Prostate gland (tissue), 2 donors: ENCODE data around the gene FAM83G. TPM values are rescaled to one million over a fixed set of nuclear protein-coding genes. Genes with fewer than 3 reads are reported as not detected.

Source experiments
- DNase-seq: peaks from one replicate; pipeline ENCODE4 v3.0.0-alpha.2; 2019; ENCODE audit warnings: low spot score
- H3K27ac ChIP-seq, 2 donors: fragments of 200-600 bp; sonication (generic); 2 replicates each; pipeline ENCODE4 v1.5.1; 2017 to 2019
- H3K27me3 ChIP-seq: fragments of 200-600 bp; sonication (generic); replicated peaks from 2 replicates; pipeline ENCODE4 v1.5.1; 2019; ENCODE audit not compliant: insufficient read depth
- H3K36me3 ChIP-seq, 2 donors: fragments of 200-600 bp; sonication (generic); 1 replicate in 1 of 2; 2 replicates in 1 of 2; pipeline versions ENCODE4 v1.5.1 to v1.8.1; 2017 to 2019
- H3K4me1 ChIP-seq: fragments of 200-600 bp; sonication (generic); replicated peaks from 2 replicates; pipeline ENCODE4 v1.5.1; 2019
- H3K4me3 ChIP-seq, 2 donors: fragments of 200-600 bp; sonication (generic); 2 replicates each; pipeline ENCODE4 v1.5.1; 2017 to 2019
- H3K9me3 ChIP-seq: fragments of 200-600 bp; sonication (generic); 2 replicates; pipeline ENCODE4 v1.5.1; 2017
- POLR2A ChIP-seq: fragments of 450-650 bp; IDR thresholded peaks from one replicate; pipeline ENCODE4 v1.6.1; 2016; ENCODE audit warnings: antibody characterized with exemption, mild to moderate bottlenecking
- POLR2AphosphoS5 ChIP-seq: sonication (generic); formaldehyde crosslinking; IDR thresholded peaks from one replicate; pipeline ENCODE4 v1.6.1; 2017; ENCODE audit warnings: antibody characterized with exemption
- WGBS: methylation state at CpG from one replicate; pipeline ENCODE4 v1.1.5; 2018; 5-methylcytosine and 5-hydroxymethylcytosine counted together
- intact Hi-C: fragments of 100-400 bp; cut with DNase I; formaldehyde crosslinking; loops from one replicate; pipeline ENCODE4 v1.14.2; 2022
- total RNA-seq, 2 donors: library from RNA; depleted of rRNA; stranded (reverse); fragments of >200 nt; gene quantifications; one replicate each; pipeline ENCODE4 v1.1.0, GENCODE V29; 2016
- TF ChIP-seq, protein P1 (sequence below), 4 experiments: fragments of 200-600 bp in 2 of 4; fragments of 450-650 bp in 2 of 4; sonication (generic) in 2 of 4; IDR thresholded peaks; 1 replicate in 3 of 4; 2 replicates in 1 of 4; pipeline ENCODE4 v1.5.1; 2016 to 2019; ENCODE audit warnings: antibody characterized with exemption in 4 of 4, mild to moderate bottlenecking in 2 of 4, moderate library complexity in 2 of 4

The FAM83G gene
- total RNA-seq, 2 donors from 2014 or later, result 7.3 to 9.5 TPM

- Histone ChIP-seq H3K27me3 (no peaks in the 10 kb centered on the region), H3K4me3 (no peak overlapping the region), H3K27ac (no peak overlapping the region), H3K36me3 (no peaks in the 10 kb centered on the region), H3K4me1 (no peaks in the 10 kb centered on the region), H3K9me3 (no peaks in the 10 kb centered on the region)
- no peak for TF ChIP-seq POLR2AphosphoS5
- TF ChIP-seq, protein P1, sequence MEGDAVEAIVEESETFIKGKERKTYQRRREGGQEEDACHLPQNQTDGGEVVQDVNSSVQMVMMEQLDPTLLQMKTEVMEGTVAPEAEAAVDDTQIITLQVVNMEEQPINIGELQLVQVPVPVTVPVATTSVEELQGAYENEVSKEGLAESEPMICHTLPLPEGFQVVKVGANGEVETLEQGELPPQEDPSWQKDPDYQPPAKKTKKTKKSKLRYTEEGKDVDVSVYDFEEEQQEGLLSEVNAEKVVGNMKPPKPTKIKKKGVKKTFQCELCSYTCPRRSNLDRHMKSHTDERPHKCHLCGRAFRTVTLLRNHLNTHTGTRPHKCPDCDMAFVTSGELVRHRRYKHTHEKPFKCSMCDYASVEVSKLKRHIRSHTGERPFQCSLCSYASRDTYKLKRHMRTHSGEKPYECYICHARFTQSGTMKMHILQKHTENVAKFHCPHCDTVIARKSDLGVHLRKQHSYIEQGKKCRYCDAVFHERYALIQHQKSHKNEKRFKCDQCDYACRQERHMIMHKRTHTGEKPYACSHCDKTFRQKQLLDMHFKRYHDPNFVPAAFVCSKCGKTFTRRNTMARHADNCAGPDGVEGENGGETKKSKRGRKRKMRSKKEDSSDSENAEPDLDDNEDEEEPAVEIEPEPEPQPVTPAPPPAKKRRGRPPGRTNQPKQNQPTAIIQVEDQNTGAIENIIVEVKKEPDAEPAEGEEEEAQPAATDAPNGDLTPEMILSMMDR (IDR thresholded peaks at IDR 0.05), result no peak
- no peak for TF ChIP-seq POLR2A
- intact Hi-C loops, result loop anchor here (5.0 kb wide), 1 partner anchor 38 kb away; the partner anchor contains the start of gene FAM83G
- no peak for DNase-seq
- 89% methylated on average over 9 of the region's 9 CpGs for WGBS
Measured at GRCh38 chr17:18964018-18964351, 40.6 kb downstream of the FAM83G start.

DNA sequence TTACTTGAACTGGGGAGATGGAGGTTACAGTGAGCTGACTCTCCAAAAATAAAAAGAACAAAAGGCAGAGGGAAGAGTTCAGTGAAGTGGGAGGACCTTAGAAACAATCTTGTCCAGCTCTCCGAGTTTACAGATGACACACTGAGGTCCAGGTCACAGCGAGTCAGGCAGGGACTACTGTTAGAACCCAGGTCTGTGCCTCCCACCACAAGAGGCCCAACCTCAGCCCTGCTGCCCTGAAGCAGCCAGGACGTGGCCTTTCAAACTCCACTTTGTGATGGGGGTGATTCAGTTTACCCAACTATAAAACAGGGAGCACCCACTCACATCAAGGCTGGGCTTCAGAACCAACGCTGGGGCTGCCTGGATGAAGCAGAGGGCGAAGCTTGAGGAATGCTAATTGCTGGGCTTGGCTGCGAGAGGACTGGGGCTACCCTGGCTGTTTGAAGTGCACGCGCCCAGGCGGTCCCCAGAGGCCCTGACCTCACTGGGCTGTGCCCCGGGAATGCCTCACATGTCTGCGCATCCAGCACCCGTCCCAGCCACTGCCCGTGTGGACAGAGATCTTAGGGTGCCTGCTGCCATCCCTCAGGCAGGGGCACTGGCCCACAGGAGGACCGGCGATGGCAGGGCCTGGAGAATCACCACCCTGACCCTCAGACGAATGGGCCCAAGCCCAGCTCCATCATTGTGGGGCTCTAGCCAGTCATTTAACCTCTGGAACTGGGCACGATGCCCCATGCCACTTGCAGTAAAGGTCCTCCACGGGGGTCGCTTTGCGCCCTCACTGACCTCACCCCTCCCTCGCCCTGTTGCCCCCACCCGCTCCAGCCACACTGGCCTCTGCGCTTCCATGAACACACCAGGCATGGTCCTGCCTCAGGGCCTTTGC, 41.2 kb downstream of the FAM83G start:
- TF ChIP-seq, protein P1 (IDR thresholded peaks at IDR 0.05), result no peak
- TF ChIP-seq POLR2A, result no peak
- TF ChIP-seq POLR2AphosphoS5, result no peak
- DNase-seq, result no peak
- Histone ChIP-seq H3K4me1 (no peaks in the 10 kb centered on the region), H3K4me3 (no peak overlapping the region), H3K9me3 (no peaks in the 10 kb centered on the region), H3K36me3 (no peaks in the 10 kb centered on the region), H3K27ac (no peak overlapping the region), H3K27me3 (no peaks in the 10 kb centered on the region)
- WGBS, result 90% methylated on average over 23 of the region's 23 CpGs
- intact Hi-C loops, result loop anchor here (5.0 kb wide), 1 partner anchor 39 kb away; the partner anchor contains the start of gene FAM83G

DNA sequence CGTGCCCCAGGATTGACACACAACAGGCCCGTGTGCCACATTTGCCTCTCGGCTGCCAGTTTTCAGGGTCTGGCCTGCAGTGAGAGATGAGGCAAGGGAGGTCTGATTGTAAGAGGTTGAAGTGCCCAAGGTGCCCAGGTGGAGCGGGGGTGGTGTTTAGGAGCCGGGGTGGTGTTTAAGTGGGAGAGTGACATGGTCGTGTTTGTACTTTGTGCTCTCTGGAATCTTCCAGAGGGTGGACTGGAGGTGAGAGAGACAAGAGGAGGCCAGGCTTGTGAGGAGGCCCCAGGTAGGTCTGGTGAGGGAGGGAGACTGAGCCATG, 42.1 kb downstream of the FAM83G start:
- intact Hi-C loops, result loop anchor here (5.0 kb wide), 1 partner anchor 40 kb away; the partner anchor contains the start of gene FAM83G

DNA sequence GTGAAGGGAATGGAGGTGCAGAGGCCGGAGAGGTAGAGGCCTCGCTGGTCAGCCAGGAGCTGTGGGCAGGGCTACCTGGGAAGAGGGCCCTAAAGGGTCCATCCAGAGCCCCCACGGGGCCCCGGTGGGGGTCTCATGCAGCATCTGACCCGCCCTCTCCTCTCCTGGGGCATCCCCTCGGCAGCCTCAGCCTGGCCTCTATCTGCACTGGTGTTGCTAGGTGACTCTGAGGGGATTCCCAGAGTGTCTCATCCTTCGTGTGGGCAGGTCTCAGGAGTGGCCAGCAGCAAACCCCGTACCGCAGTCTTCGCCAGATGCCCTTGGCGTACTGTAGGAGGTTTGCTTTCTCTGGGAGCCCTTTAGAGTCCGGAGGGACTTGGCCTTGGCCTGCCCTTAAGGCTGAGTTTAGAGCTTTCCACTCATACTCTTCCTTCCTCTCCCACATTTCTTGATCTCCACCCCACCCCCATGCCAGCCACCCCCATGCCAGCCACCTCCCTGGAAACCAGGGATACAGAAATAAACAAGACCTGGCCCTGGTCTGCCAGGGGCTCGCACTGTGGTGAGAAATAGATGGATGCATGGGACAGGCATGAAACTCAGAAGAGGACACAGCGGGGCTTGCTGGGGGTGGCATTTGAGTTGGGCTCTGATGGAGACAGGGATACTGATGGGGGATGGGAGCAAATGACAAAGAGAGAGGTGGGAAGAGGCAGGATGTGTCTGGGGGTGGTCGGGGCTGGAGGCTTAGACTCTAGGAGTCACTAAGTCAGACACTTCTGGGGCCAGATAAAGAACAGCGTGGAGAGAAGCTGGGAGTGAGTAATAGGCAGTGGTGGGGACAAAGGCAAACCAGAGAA, 42.7 kb downstream of the FAM83G start:
- Histone ChIP-seq H3K27ac (no peak overlapping the region), H3K4me1 (no peaks in the 10 kb centered on the region), H3K27me3 (no peaks in the 10 kb centered on the region), H3K36me3 (no peaks in the 10 kb centered on the region), H3K4me3 (no peak overlapping the region), H3K9me3 (no peaks in the 10 kb centered on the region)
- no peak for DNase-seq
- WGBS, result 87% methylated on average over 16 of the region's 16 CpGs
- intact Hi-C loops, result loop anchor here (5.0 kb wide), 1 partner anchor 40 kb away; the partner anchor contains the start of gene FAM83G
- no peak for TF ChIP-seq POLR2AphosphoS5
- no peak for TF ChIP-seq POLR2A
- TF ChIP-seq, protein P1 (IDR thresholded peaks at IDR 0.05), result no peak

More for the DNA sequence above, 42.1 kb downstream of the FAM83G start:
- Histone ChIP-seq H3K36me3 (no peaks in the 10 kb centered on the region), H3K27me3 (no peaks in the 10 kb centered on the region), H3K27ac (no peak overlapping the region), H3K9me3 (no peaks in the 10 kb centered on the region), H3K4me3 (no peak overlapping the region), H3K4me1 (no peaks in the 10 kb centered on the region)
- 84% methylated on average over 6 of the region's 6 CpGs for WGBS
- no peak for DNase-seq
- TF ChIP-seq POLR2AphosphoS5 (no peak), POLR2A (no peak)
- TF ChIP-seq, protein P1 (IDR thresholded peaks at IDR 0.05), result no peak
